GM21528 (cell line): Measurements from ENCODE around the gene IQGAP2.
"Not testable (repeated sequence)": the region's sequence is repeated elsewhere in the genome, so short reads cannot be mapped to it uniquely, and the experiment has no call there.

Source experiments
- ATAC-seq: cut with Tn5 transposase; IDR thresholded peaks from one replicate; pipeline ENCODE4 v1.9.1; 2021; ENCODE audit warnings: mild to moderate bottlenecking, moderate library complexity; ENCODE audit not compliant: unreplicated experiment, low FRiP score

IQGAP2 gene

GRCh38 chr5:76529464-76530344 is 126.6 kb downstream of the IQGAP2 start:
- ATAC-seq = no peak

DNA sequence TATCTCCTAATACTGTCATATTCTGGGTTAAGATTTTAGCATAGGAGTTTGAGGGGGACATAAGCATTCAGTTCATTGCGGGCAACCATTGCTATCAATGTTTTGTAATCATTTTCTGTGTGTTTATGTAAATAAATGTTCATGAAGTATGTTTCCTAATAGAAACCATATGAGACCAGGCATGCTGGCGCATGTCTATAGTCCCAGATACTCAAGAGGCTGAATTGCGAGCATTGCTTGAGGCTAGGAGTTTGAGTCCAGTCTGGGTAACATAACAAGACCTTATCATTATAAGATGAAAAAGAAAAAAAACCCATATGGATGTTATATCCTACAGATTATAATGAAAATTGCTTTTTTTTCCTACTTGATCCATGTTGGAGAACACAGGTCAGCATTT is 129.0 kb downstream of the IQGAP2 start:
- no peak for ATAC-seq

DNA sequence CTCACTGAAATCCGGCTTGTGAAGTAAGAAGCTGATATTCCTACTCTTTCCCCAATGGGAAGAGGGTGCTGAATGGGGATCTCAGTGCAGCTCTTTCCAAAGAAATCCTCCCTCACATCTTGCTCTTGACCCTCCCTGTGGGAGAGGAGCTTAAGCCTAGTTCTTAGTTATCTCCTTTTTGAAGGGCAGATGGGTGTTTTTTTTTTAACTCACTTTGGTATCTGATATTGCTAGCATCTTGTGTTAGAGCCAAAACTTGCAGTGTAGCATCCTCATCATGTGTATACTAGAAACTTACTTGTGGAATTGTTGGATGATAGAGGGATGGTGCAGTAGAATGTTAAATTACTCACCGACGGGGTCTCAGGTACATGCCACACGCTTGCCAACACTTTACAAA is 129.9 kb downstream of the IQGAP2 start:
- ATAC-seq = no peak

DNA sequence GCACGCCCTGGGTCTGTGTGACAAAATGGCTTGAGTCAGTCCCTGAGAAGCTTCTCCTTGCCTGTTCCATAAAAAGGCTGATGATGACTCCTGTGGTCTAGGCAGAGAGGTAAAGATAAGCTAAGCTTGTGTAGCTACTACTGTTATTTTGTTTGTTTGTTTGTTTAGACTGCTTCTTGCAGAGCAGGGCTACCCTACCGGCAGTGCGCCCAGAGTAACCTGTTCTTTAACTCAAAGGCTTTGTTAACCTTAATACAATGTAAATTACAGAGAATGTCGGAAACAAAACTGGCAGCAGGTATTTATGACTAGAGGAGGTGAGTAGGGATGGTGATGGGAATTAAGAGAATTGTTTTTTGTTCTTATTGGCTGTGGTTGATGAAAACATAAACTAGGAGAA is 132.5 kb downstream of the IQGAP2 start:
- no peak for ATAC-seq

DNA sequence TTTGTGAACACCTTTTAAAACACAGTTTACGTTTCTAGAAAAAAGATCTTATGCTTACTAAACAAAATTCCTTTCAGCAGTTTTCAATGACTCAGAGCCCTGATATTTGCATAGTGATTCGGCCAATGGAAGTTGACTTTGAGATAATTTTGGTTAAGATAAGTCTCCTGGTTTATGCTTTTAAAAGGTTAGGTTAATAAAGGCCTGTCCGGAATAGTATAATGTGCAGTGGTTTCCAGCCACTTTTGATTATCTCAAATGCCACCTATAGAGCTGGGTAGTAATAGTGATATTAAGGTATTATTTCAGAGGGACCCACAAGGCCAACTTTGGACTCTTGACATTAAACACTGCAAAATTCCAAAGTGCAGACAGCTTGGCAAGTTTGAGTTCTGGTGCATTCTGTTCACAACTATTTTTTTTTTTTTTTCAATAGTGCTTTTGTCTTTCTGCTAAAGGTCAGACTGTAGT is 134.0 kb downstream of the IQGAP2 start:
- no peak for ATAC-seq

DNA sequence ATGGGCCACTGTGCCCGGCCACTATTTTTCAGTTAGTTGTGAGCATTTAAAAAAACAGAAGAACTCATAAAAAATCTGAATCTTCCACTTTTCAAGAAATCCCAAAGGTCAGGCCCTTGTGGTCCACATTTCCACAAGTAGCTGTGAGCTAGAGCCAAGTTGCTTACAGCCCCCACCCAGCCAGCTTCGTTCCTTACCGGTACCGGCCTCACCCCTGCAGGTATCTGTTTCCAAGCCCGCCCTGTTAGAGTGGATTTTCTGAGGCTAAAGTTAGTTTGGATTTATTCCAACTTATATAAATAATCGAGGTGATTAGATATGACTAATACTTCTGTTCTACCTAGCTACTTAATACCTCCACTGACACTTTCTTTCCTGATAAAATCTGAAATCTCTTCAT is 139.2 kb downstream of the IQGAP2 start:
- no peak for ATAC-seq

DNA sequence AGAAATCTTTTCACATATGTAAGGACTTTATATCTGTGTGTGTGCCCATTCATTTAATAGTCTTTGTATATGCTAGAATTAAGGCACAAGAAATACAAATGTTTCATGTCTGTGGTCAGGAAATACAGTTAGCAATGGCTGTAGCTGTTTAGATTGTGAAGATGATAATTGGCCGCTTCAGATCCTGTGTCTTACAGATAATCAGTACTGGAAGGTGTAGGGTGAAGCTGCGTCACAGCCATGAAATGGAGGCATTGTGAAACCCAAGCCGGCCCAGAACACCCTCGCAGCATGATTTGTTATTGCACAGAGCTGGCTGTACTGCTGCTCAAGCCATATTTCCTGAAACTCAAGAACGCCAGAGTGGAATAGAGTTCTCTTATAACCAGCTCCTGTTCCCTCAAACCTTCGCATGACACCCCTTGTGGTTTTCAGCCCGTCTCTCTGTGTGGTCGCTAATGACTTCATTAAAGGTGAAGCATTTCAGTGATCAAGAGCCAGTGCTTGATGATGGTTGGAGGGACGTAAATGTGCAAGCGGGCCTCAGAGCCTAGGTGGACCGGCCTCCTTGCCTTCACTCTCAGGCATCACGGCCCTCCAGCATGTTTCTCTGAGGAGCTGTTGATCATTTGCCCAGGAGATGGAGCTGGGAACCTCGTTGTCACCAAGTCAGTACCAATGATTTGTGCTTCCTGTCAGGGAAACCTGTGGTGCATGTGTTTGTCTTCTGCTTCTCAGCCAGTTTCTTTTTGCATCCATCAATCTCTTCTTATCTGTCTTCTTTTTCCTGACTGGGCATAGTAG is 140.0 kb downstream of the IQGAP2 start:
- no peak for ATAC-seq

- ATAC-seq = no peak
Observed at GRCh38 chr5:76544268-76544926, 141.3 kb downstream of the IQGAP2 start.

GRCh38 chr5:76545184-76545583 is 142.1 kb downstream of the IQGAP2 start:
- ATAC-seq = no peak

GRCh38 chr5:76546497-76547102 is 143.5 kb downstream of the IQGAP2 start:
- ATAC-seq = no peak

- peak; percentile 63 for ATAC-seq
Observed at GRCh38 chr5:76547242-76547890, 144.3 kb downstream of the IQGAP2 start.

DNA sequence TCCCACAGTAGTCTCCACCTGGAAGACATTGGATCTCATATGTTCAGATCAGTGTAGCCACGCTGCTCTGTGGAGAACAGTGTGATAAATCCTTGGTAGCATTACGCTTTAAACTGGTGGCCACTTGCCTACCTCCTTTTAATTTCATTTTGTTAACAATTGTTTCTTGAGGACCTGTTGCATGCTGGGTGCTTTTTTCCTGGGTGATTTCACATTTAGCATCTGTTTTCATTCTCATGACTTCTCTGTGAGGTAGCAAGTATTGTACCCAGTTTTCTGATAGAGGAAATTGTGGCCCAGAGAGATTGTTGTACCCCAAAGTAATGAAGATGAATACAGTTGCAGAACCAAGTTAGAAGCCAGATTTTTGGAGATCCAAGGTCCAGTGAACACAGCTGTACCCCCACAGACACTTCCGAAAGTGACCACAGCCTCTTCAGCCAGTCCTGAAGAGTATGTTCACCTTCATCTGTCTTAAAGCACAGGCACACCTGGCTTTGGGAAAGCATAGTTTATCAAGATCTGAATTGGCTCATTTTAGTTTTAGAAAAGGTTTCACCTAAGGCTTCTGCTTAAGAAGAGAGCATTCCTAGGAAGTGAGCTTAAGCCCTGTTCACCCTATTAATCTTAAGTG is 144.9 kb downstream of the IQGAP2 start:
- ATAC-seq = peak; percentile 17

DNA sequence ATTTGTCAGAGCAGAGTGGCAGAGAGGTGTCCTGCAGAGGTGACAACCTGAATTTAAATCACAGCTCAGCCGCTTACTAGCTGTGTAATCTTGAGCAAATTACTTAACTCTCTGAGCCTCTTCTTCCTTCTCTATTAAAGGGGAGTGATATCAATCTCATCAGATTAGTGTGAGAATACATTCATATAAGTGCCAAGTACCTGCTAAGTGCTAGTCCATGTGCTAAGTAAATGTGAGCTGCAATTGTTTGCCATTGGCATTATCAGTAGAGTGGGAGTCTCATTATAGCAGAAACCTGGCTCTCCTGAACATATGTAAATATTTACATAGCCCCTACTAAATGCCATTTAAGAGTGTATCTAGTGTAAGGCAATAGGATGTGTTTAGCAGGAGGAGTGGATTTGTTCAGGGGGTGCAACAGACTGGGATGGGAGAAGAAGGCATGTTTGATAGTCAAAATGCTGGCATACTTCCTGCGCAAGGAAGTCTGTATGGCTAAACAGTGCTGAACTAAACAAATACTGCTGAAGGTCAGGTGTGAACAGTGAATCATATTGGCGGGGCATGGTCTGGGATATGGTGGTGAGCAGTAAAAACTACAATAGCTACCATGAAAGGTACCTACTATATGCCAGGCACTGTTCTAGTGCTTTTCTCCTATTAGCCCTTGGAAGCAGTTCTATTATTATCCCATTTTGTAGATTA is 145.6 kb downstream of the IQGAP2 start:
- no peak for ATAC-seq

DNA sequence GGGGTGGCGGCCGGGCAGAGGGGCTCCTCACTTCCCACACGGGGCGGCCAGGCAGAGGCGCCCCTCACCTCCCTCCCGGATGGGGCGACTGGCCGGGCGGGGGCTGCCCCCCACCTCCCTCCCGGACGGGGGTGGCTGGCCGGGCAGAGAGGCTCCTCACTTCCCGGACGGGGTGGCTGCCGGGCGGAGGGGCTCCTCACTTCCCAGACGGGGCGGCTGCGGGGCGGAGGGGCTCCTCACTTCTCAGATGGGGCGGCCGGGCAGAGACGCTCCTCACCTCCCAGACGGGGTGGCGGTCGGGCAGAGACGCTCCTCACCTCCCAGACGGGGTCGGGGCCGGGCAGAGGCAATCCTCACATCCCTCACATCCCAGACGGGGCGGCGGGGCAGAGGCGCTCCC is 147.8 kb downstream of the IQGAP2 start:
- not testable (repeated sequence) for ATAC-seq

DNA sequence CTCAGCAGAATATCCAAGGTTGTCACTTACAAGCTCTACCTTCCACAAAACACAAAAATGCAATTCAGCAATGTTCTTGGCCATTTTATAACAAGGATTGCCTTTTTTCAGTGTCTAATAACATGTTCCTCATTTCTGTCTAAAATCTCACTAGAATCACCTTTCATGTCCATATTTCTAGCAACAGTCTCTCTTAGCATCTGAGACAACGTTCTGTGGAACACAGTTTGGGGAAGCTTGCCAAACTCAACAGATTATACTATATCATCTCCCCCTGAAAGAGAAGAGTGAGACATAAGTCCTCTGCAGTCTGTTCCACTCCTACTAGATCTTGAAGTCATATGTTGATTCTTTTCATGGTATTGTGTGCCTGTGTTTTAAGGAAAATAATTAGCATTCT is 149.5 kb downstream of the IQGAP2 start:
- no peak for ATAC-seq

DNA sequence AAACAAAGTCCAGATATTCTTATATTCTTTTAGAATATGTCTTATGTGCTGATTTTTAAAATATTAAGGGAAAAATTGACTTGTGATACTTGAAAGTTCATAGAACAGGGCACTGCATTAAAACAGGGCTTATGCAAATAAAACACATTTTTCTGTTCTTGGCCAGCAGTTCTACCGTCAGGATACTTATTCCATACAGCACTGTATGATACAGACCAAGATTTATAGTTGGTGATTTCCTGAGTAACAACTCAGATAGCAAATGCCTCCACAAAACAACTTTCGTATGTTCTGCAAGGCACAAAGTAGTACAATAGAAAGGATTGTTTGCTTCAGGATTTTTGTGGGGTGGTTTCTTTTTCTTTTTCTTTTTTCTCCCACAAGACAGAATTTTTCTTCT is 150.2 kb downstream of the IQGAP2 start:
- no peak for ATAC-seq

- ATAC-seq = no peak
Observed at GRCh38 chr5:76555114-76555513, 152.0 kb downstream of the IQGAP2 start.

GRCh38 chr5:76555717-76556116 is 152.6 kb downstream of the IQGAP2 start:
- no peak for ATAC-seq
